Lung (tissue), 12 donors: ENCODE data around the gene NCBP3. TPM values are rescaled to one million over a fixed set of nuclear protein-coding genes. Genes with fewer than 3 reads are reported as not detected.
A peak's percentile ranks its signal among the peaks of the same experiment; 100 is the strongest.

ENCODE experiments used
- ATAC-seq: fragments of 200-7000 bp; cut with Tn5 transposase; one replicate; pipeline ENCODE4 v1.9.1; 2020; ENCODE audit warnings: moderate number of reproducible peaks; ENCODE audit not compliant: insufficient read depth, low FRiP score
- DNase-seq, 3 donors: peaks; one replicate each; pipeline ENCODE4 v3.0.0-alpha.2; 2013 to 2017
- H3K27ac ChIP-seq, 2 donors: one replicate each; pipeline ENCODE4 v1.5.1; 2013; ENCODE audit warnings: mild to moderate bottlenecking in 2 of 2, moderate library complexity in 2 of 2, control low read depth in 1 of 2, inconsistent platforms in 1 of 2, low read depth in 1 of 2, low read length in 1 of 2
- H3K27me3 ChIP-seq, 3 donors: one replicate each; pipeline ENCODE4 v1.5.1; 2013; ENCODE audit warnings: low read length in 2 of 3; ENCODE audit not compliant: control insufficient read depth in 3 of 3, insufficient read depth in 3 of 3
- H3K36me3 ChIP-seq, 4 donors: one replicate each; pipeline ENCODE4 v1.5.1; 2013; ENCODE audit warnings: low read length in 4 of 4, mild to moderate bottlenecking in 1 of 4, moderate library complexity in 1 of 4; ENCODE audit not compliant: control insufficient read depth in 4 of 4, insufficient read depth in 4 of 4
- H3K4me1 ChIP-seq, 5 donors: one replicate each; pipeline ENCODE4 v1.5.1; 2013; ENCODE audit warnings: low read length in 5 of 5, mild to moderate bottlenecking in 2 of 5, moderate library complexity in 1 of 5; ENCODE audit not compliant: control insufficient read depth in 5 of 5, insufficient read depth in 5 of 5
- H3K4me3 ChIP-seq: one replicate; pipeline ENCODE4 v1.5.1; 2013; ENCODE audit warnings: mild to moderate bottlenecking, control low read depth, moderate library complexity
- H3K9ac ChIP-seq, 2 donors: one replicate each; pipeline ENCODE4 v1.5.1; 2013; ENCODE audit warnings: low read length in 2 of 2, control low read depth in 1 of 2; ENCODE audit not compliant: insufficient read depth in 1 of 2
- H3K9me3 ChIP-seq, 4 donors: one replicate each; pipeline ENCODE4 v1.5.1; 2013; ENCODE audit warnings: low read length in 3 of 4, mild to moderate bottlenecking in 1 of 4, moderate library complexity in 1 of 4; ENCODE audit not compliant: control insufficient read depth in 4 of 4, insufficient read depth in 3 of 4
- WGBS, 2 donors: extraction: QIAGEN DNeasy Blood & Tissue Kit; methylation state at CpG; one replicate each; pipeline ENCODE4 v1.1.7; 2013; 5-methylcytosine and 5-hydroxymethylcytosine counted together
- polyA plus RNA-seq, 2 donors: library from polyadenylated mRNA; stranded (reverse); fragments of 200-250 nt; gene quantifications; one replicate each; pipeline ENCODE4 v1.2.1, GENCODE V29; 2013
- total RNA-seq, 2 donors: library from RNA; depleted of rRNA in 1 of 2; stranded (reverse); fragments of >200 nt in 1 of 2; gene quantifications; one replicate each; pipeline ENCODE4 v1.2.1, GENCODE V29; 2014 to 2021
- TF ChIP-seq, protein P1 (sequence below): IDR thresholded peaks from 2 replicates; pipeline ENCODE4 v1.5.1; 2012; ENCODE audit warnings: mild to moderate bottlenecking; ENCODE audit errors: control extremely low read depth, extremely low read depth
- donor health status: control.
- donor health status: control.
- donor health status: Bipolar disorder and iron deficiency.
- donor health status: healthy.
- donor health status: DM: yes; HTN: yes; CAD: no.

NCBP3 gene
- total and polyA plus RNA-seq, 4 donors, result 15.9 to 49.4 (median 26.0) TPM

DNA sequence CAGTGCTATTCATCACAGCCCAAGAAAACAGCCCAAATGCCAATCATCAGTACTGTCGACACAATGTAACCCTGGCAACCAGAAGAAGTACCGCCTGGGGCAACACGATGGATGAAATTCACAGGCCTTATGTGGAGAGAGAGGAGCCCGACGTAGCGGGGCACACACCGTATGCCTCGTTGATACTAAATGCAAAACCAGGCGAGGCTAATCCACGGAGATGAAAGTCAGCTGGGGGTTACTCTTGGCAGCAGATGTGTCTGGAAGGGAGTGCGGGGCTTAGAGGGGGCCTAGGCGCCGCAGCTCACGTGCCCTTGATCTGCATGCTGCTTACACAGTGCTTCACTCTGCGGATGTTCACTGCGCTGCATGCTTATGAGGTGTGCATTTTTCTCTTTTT, 74.9 kb downstream of the NCBP3 start:
- Histone ChIP-seq H3K4me1 (no peaks in the 10 kb centered on the region), H3K9ac (no peak overlapping the region), H3K27me3 (no peaks in the 10 kb centered on the region), H3K27ac (no peak overlapping the region), H3K36me3 (no peaks in the 10 kb centered on the region), H3K9me3 (peaks cover 0 to 8% (median 0%) of the 10 kb centered on the region in 4 donors), H3K4me3 (no peak overlapping the region)
- DNase-seq (peak in 1 of 3 donors; percentile 8), ATAC-seq (no peak)
- TF ChIP-seq, protein P1, sequence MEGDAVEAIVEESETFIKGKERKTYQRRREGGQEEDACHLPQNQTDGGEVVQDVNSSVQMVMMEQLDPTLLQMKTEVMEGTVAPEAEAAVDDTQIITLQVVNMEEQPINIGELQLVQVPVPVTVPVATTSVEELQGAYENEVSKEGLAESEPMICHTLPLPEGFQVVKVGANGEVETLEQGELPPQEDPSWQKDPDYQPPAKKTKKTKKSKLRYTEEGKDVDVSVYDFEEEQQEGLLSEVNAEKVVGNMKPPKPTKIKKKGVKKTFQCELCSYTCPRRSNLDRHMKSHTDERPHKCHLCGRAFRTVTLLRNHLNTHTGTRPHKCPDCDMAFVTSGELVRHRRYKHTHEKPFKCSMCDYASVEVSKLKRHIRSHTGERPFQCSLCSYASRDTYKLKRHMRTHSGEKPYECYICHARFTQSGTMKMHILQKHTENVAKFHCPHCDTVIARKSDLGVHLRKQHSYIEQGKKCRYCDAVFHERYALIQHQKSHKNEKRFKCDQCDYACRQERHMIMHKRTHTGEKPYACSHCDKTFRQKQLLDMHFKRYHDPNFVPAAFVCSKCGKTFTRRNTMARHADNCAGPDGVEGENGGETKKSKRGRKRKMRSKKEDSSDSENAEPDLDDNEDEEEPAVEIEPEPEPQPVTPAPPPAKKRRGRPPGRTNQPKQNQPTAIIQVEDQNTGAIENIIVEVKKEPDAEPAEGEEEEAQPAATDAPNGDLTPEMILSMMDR, result no peak
- 74 to 75% methylated on average over 16 of the region's 16 CpGs for WGBS, 2 donors

DNA sequence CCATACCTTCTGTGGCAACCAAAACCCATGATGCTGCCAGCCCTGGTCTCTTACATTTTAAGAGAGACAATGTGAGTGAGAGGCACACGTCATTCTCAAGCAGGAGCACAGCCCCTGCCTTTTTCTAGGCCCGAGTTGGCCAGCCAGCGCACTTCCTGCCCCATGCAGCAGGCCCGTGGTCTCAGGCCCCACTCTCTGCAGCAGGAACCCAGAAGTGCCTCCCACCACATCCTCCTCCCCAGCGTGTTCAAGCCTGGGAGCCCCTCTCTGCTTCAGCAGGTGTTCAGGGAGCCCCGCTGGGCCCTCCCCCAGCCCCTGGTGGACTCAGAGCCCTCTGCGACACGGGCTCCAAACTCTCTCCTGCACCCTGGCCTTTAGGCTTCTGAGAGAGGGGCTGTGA, 75.6 kb downstream of the NCBP3 start:
- TF ChIP-seq, protein P1, result no peak
- ATAC-seq, result no peak
- H3K36me3 ChIP-seq, result no peaks in the 10 kb centered on the region
- H3K27me3 ChIP-seq, result no peaks in the 10 kb centered on the region
- DNase-seq, result no peak
- no peaks in the 10 kb centered on the region for H3K4me1 ChIP-seq
- no peak overlapping the region for H3K9ac ChIP-seq
- H3K9me3 ChIP-seq, result peaks cover 0 to 8% (median 0%) of the 10 kb centered on the region in 4 donors
- WGBS, 2 donors, result 28 to 45% methylated on average over 8 of the region's 8 CpGs
- no peak overlapping the region for H3K27ac ChIP-seq
- H3K4me3 ChIP-seq, result no peak overlapping the region

DNA sequence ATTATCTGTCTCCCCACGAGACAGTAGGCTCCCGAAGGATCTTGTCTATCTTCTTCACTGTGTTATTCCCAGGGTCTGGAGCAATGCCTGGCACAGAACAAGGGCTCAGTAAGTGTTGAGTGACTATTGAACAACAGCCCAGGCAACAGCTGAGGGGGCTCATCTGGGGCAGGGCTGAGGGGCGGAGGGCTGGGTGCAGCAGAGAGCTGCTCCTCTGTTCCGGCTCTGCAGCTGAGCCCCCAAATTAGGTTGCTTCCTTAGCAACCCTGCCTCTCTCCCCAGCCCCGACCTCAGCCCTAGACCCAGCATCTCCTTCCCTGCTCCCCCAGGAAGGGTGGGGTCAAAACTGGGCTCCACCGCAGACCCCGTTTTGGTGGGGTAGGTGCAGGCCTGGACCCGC, 77.3 kb downstream of the NCBP3 start:
- DNase-seq, result peak in 1 of 3 donors; percentile 9
- no peaks in the 10 kb centered on the region for H3K36me3 ChIP-seq
- H3K9me3 ChIP-seq, result peaks cover 0 to 8% (median 0%) of the 10 kb centered on the region in 4 donors
- TF ChIP-seq, protein P1, result no peak
- H3K9ac ChIP-seq, result no peak overlapping the region
- 65 to 66% methylated on average over 6 to 8 of the region's 8 CpGs for WGBS, 2 donors
- no peaks in the 10 kb centered on the region for H3K4me1 ChIP-seq
- no peaks in the 10 kb centered on the region for H3K27me3 ChIP-seq
- no peak for ATAC-seq
- H3K27ac ChIP-seq, result no peak overlapping the region
- no peak overlapping the region for H3K4me3 ChIP-seq

DNA sequence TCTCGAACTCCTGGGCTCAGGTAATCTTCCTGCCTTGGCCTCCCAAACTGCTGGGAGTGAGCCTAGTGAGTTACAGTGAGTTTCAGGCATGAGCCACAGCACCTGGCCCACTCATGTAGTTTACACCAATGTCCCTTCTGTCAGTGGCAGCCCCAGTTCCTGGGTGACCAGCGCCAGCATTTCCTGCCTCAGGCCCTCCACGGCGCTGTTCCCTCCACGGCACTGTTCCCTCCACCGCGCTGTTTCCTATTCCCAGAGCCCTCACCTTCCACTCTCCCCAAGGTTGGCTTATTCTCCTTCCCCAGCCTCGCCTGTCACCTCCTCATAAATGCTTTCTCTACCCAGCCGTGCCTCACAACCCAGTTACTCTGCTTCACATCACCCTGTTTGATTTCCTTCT, 77.7 kb downstream of the NCBP3 start:
- TF ChIP-seq, protein P1, result no peak
- H3K27me3 ChIP-seq, result no peaks in the 10 kb centered on the region
- DNase-seq, result no peak

More for the DNA sequence above, 77.7 kb downstream of the NCBP3 start:
- ATAC-seq, result no peak
- no peak overlapping the region for H3K27ac ChIP-seq
- H3K36me3 ChIP-seq, result no peaks in the 10 kb centered on the region
- peaks cover 0 to 8% (median 0%) of the 10 kb centered on the region in 4 donors for H3K9me3 ChIP-seq
- no peak overlapping the region for H3K9ac ChIP-seq
- 86 to 88% methylated on average over 9 of the region's 9 CpGs for WGBS, 2 donors
- H3K4me3 ChIP-seq, result no peak overlapping the region
- H3K4me1 ChIP-seq, result no peaks in the 10 kb centered on the region
